Gastrocnemius medialis (tissue), 4 donors: ENCODE results near the gene H2AZ2.

ENCODE experiments used
- CTCF ChIP-seq, 5 experiments: fragments of 450-650 bp in 3 of 5; fragments of 200-600 bp in 2 of 5; sonication (generic) in 2 of 5; IDR thresholded peaks in 4 of 5; conservative IDR thresholded peaks in 1 of 5; 1 replicate in 4 of 5; 2 replicates in 1 of 5; pipeline ENCODE4 v1.5.1; 2016 to 2019; ENCODE audit warnings: antibody characterized with exemption in 5 of 5, mild to moderate bottlenecking in 3 of 5, moderate library complexity in 3 of 5
- POLR2A ChIP-seq, 2 donors: fragments of 450-650 bp; IDR thresholded peaks; one replicate each; pipeline ENCODE4 v1.6.1; 2017; ENCODE audit warnings: antibody characterized with exemption in 2 of 2, mild to moderate bottlenecking in 2 of 2, moderate library complexity in 2 of 2

- TF ChIP-seq CTCF (IDR thresholded peaks at IDR 0.05 in 4 of 5, conservative IDR thresholded peaks at IDR 0.05 in 1 of 5) (no peak), POLR2A (IDR thresholded peaks at IDR 0.05) (no peak)
These were observed 43.5 kb upstream of the H2AZ2 start for GRCh38 chr7:44891372-44891771.
